ENCODE data around the gene PHF13.

PHF13 gene

GRCh38 chr1:6582370-6582769 lies 31.2 kb upstream of the PHF13 start:
- TF ChIP-seq CTCF (IDR thresholded peaks at IDR 0.05), result no peak

GRCh38 chr1:6584126-6585080 lies 29.1 kb upstream of the PHF13 start:
- TF ChIP-seq CTCF (IDR thresholded peaks at IDR 0.05), result no peak

- TF ChIP-seq CTCF (IDR thresholded peaks at IDR 0.05), result no peak
These were observed 28.3 kb upstream of the PHF13 start for GRCh38 chr1:6585081-6585722.

GRCh38 chr1:6585841-6586240 lies 27.7 kb upstream of the PHF13 start:
- no peak for TF ChIP-seq CTCF (IDR thresholded peaks at IDR 0.05)

GRCh38 chr1:6586404-6586816 lies 27.1 kb upstream of the PHF13 start:
- TF ChIP-seq CTCF (IDR thresholded peaks at IDR 0.05), result no peak

GRCh38 chr1:6587261-6588005 lies 26.1 kb upstream of the PHF13 start:
- no peak for TF ChIP-seq CTCF (IDR thresholded peaks at IDR 0.05)

- TF ChIP-seq CTCF (IDR thresholded peaks at IDR 0.05), result no peak
These were observed 25.2 kb upstream of the PHF13 start for GRCh38 chr1:6588128-6588892.

Data from LNCAP (cell line).